GM19035 (cell line): ENCODE measurements around the gene ZNF30.
"Not testable (repeated sequence)": the region's sequence is repeated elsewhere in the genome, so short reads cannot be mapped to it uniquely, and the experiment has no call there.

Experiments
- ATAC-seq: cut with Tn5 transposase; IDR thresholded peaks from one replicate; pipeline ENCODE4 v1.9.1; 2021; ENCODE audit not compliant: unreplicated experiment

Gene ZNF30

GRCh38 chr19:34926685-34927375 is at the start of gene ZNF30:
Gene ZNF30, plus strand, starts transcription at chr19:34926903. Its CDS starts 3,045 bp downstream, at chr19:34929948.
- ATAC-seq: peak; percentile 95

- no peak for ATAC-seq
Observed at GRCh38 chr19:34879563-34879962, 47.1 kb upstream of the ZNF30 start.

GRCh38 chr19:34880034-34880433 is 46.7 kb upstream of the ZNF30 start:
- no peak for ATAC-seq

- no peak for ATAC-seq
Observed at GRCh38 chr19:34881982-34882381, 44.7 kb upstream of the ZNF30 start.

GRCh38 chr19:34888091-34888490 is 38.6 kb upstream of the ZNF30 start:
- no peak for ATAC-seq

- ATAC-seq: no peak
Observed at GRCh38 chr19:34900245-34900644, 26.5 kb upstream of the ZNF30 start.

- ATAC-seq: no peak
Observed at GRCh38 chr19:34904664-34905527, 21.8 kb upstream of the ZNF30 start.

GRCh38 chr19:34910770-34911169 is 15.9 kb upstream of the ZNF30 start:
- ATAC-seq: no peak

- not testable (repeated sequence) for ATAC-seq
Observed at GRCh38 chr19:34917144-34917543, 9.6 kb upstream of the ZNF30 start.

- ATAC-seq: no peak
Observed at GRCh38 chr19:34918190-34918589, 8.5 kb upstream of the ZNF30 start.

- not testable (repeated sequence) for ATAC-seq
Observed at GRCh38 chr19:34920090-34920786, 6.5 kb upstream of the ZNF30 start.

- ATAC-seq: no peak
Observed at GRCh38 chr19:34925278-34925855, 1.3 kb upstream of the ZNF30 start.

- no peak for ATAC-seq
Observed at GRCh38 chr19:34926361-34926684, 380 bp upstream of the ZNF30 start.

GRCh38 chr19:34932494-34932893 is 5.8 kb downstream of the ZNF30 start:
- ATAC-seq: no peak

GRCh38 chr19:34936184-34936583 is 9.5 kb downstream of the ZNF30 start:
- ATAC-seq: no peak

- ATAC-seq: no peak
Observed at GRCh38 chr19:34938886-34939285, 12.2 kb downstream of the ZNF30 start.

- no peak for ATAC-seq
Observed at GRCh38 chr19:34943861-34944573, 17.3 kb downstream of the ZNF30 start.

GRCh38 chr19:34953092-34953491 is 26.4 kb downstream of the ZNF30 start:
- no peak for ATAC-seq

- ATAC-seq: no peak
Observed at GRCh38 chr19:34957830-34958751, 31.4 kb downstream of the ZNF30 start.

- no peak for ATAC-seq
Observed at GRCh38 chr19:34959021-34959420, 32.3 kb downstream of the ZNF30 start.
